ENCODE results near the gene ADGRE1.

- TF ChIP-seq CREB1 (IDR thresholded peaks at IDR 0.05) (no peak), CREB1 (CRISPR knock-in tag; IDR thresholded peaks at IDR 0.05) (no peak), CTCF (CRISPR knock-in tag; IDR thresholded peaks at IDR 0.05) (no peak), EZH2 (conservative IDR thresholded peaks at IDR 0.05; ENCODE audit: low read depth, low read length) (no peak)
- TF ChIP-seq, protein P1, sequence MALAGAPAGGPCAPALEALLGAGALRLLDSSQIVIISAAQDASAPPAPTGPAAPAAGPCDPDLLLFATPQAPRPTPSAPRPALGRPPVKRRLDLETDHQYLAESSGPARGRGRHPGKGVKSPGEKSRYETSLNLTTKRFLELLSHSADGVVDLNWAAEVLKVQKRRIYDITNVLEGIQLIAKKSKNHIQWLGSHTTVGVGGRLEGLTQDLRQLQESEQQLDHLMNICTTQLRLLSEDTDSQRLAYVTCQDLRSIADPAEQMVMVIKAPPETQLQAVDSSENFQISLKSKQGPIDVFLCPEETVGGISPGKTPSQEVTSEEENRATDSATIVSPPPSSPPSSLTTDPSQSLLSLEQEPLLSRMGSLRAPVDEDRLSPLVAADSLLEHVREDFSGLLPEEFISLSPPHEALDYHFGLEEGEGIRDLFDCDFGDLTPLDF (CRISPR knock-in tag; IDR thresholded peaks at IDR 0.05) = no peak
These were observed 65.6 kb downstream of the ADGRE1 start for GRCh38 chr19:6952956-6953355.

Data from HepG2 (cell line).